Upper lobe of left lung (tissue), 6 donors: Measurements from ENCODE around the gene HUNK. TPM values are rescaled to one million over a fixed set of nuclear protein-coding genes. Genes with fewer than 3 reads are reported as not detected.
A peak's percentile ranks its signal among the peaks of the same experiment; 100 is the strongest.

Experiments used
- ATAC-seq, 2 donors: fragments of 200-7000 bp; cut with Tn5 transposase; one replicate each; pipeline ENCODE4 v1.9.1; 2022; ENCODE audit warnings: mild to moderate bottlenecking in 2 of 2, moderate library complexity in 2 of 2; ENCODE audit not compliant: low FRiP score in 2 of 2
- DNase-seq, 2 donors: peaks; one replicate each; pipeline ENCODE4 v3.0.0-alpha.2; 2019 to 2020
- H3K27ac ChIP-seq, 4 donors: fragments of 200-600 bp; sonication (generic); one replicate each; pipeline ENCODE4 v1.5.1; 2016 to 2019
- H3K27me3 ChIP-seq, 4 donors: fragments of 200-600 bp; sonication (generic); one replicate each; pipeline ENCODE4 v1.5.1; 2017 to 2019
- H3K36me3 ChIP-seq, 4 donors: fragments of 200-600 bp; sonication (generic); one replicate each; pipeline ENCODE4 v1.5.1; 2016 to 2019
- H3K4me1 ChIP-seq, 4 donors: fragments of 200-600 bp; sonication (generic); one replicate each; pipeline ENCODE4 v1.5.1; 2018 to 2019
- H3K4me3 ChIP-seq, 4 donors: fragments of 200-600 bp; sonication (generic); one replicate each; pipeline ENCODE4 v1.5.1; 2017 to 2019; ENCODE audit warnings: mild to moderate bottlenecking in 2 of 4, moderate library complexity in 1 of 4
- H3K9me3 ChIP-seq, 4 donors: fragments of 200-600 bp; sonication (generic); one replicate each; pipeline ENCODE4 v1.5.1; 2018 to 2019
- EP300 ChIP-seq, 4 donors: sonication (generic); formaldehyde crosslinking; IDR thresholded peaks; one replicate each; pipeline ENCODE4 v1.5.1; 2017; ENCODE audit warnings: antibody characterized with exemption in 4 of 4, control low read depth in 2 of 4
- POLR2A ChIP-seq, 4 donors: fragments of 450-650 bp; IDR thresholded peaks; one replicate each; pipeline ENCODE4 v1.5.1; 2016 to 2017; ENCODE audit warnings: antibody characterized with exemption in 4 of 4, mild to moderate bottlenecking in 2 of 4
- POLR2AphosphoS5 ChIP-seq, 2 donors: sonication (generic); formaldehyde crosslinking; IDR thresholded peaks; one replicate each; pipeline ENCODE4 v1.5.1; 2017; ENCODE audit warnings: antibody characterized with exemption in 2 of 2
- WGBS, 2 donors: methylation state at CpG; one replicate each; pipeline ENCODE4 v1.1.5; 2017 to 2018; 5-methylcytosine and 5-hydroxymethylcytosine counted together
- total RNA-seq, 6 donors: library from RNA; depleted of rRNA in 4 of 6; stranded (reverse); fragments of >200 nt in 4 of 6; gene quantifications; one replicate each; pipeline versions ENCODE4 v1.1.0 to v1.2.1, GENCODE V29; 2016 to 2021
- TF ChIP-seq, protein P1 (sequence below), 6 experiments: fragments of 450-650 bp in 4 of 6; fragments of 200-600 bp in 2 of 6; sonication (generic) in 2 of 6; IDR thresholded peaks; one replicate each; pipeline ENCODE4 v1.5.1; 2016 to 2019; ENCODE audit warnings: antibody characterized with exemption in 6 of 6
- donor health status: DM: no; HTN: no; CAD: no; lungs with moderate emphysema.
- donor health status: DM: no; HTN: yes; CAD: no; lungs with severe emphysema.

Gene HUNK
- total RNA-seq, 6 donors from 2014 or later: 1.1 to 6.2 (median 2.2) TPM

DNA sequence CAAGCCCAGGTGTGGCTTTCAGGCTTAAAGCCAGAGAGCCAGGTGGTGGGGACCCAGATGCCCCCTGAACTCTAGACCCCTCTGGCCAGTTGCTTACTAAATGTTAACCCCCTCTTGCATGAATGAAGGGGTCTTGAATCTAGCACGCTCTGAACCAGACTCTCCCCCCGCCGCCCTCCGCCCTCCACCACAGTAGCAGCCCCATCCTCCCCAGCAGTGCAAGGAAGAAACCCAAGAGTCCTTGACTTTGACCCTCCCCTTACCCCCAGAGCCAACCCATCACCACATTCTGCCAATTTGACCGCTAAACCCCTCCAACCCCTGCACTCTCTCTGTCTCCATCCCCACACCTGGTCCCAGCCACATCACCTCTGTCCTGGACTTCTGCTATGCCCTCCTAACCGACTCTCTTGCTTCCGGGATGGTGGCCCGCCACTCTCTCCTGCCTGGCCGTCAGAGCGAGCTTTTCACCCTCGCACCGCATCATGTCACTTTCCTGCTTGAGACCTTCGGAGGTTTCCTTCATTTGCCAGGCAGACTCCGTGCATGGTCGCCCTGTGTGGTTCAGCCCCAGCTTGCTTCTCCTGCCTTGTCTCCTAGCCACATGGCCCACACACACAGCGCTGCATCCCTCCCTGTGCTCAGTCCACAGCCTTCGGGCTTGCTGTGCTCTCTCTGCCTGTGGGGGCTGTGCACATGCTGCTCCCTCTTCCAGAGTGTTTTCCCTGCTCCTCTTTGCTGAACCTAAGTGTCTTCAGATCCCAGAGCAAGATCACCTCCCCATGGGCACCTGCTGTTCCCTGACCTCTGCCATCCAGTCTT lies 113.4 kb downstream of the HUNK start:
- no peak overlapping the region for H3K27ac ChIP-seq
- 89 to 90% methylated on average over 17 of the region's 17 CpGs for WGBS, 2 donors
- H3K9me3 ChIP-seq: no peaks in the 10 kb centered on the region
- no peaks in the 10 kb centered on the region for H3K27me3 ChIP-seq
- DNase-seq: no peak
- no peaks in the 10 kb centered on the region for H3K36me3 ChIP-seq
- no peak overlapping the region for H3K4me3 ChIP-seq
- peak in 1 of 2 donors; percentile 35 for ATAC-seq
- no peaks in the 10 kb centered on the region for H3K4me1 ChIP-seq
- no peak for TF ChIP-seq EP300 (IDR thresholded peaks at IDR 0.05)
- TF ChIP-seq, protein P1, sequence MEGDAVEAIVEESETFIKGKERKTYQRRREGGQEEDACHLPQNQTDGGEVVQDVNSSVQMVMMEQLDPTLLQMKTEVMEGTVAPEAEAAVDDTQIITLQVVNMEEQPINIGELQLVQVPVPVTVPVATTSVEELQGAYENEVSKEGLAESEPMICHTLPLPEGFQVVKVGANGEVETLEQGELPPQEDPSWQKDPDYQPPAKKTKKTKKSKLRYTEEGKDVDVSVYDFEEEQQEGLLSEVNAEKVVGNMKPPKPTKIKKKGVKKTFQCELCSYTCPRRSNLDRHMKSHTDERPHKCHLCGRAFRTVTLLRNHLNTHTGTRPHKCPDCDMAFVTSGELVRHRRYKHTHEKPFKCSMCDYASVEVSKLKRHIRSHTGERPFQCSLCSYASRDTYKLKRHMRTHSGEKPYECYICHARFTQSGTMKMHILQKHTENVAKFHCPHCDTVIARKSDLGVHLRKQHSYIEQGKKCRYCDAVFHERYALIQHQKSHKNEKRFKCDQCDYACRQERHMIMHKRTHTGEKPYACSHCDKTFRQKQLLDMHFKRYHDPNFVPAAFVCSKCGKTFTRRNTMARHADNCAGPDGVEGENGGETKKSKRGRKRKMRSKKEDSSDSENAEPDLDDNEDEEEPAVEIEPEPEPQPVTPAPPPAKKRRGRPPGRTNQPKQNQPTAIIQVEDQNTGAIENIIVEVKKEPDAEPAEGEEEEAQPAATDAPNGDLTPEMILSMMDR (IDR thresholded peaks at IDR 0.05): no peak
- no peak for TF ChIP-seq POLR2A (IDR thresholded peaks at IDR 0.05)
- TF ChIP-seq POLR2AphosphoS5 (IDR thresholded peaks at IDR 0.05): no peak

DNA sequence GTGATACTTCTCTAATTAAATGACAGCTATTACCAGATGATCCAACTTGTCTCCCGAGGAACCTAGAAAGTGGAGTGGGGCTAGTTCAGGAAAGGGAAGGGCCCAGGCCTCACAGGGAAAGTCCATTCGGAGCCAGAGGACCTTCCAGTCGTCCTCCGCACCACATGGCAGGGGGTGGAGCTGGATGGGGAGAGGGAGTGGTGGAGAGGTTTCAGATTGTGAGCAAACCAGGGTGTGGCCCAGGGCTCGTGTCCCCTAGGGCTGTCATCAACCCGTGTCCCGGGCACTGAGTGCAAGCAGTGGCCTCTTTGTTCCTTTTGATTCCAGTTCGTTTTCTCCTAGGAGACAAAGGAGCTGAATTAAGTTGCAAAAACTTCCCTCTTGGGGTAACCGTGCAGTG lies 114.9 kb downstream of the HUNK start:
- 58 to 65% methylated on average over 9 of the region's 9 CpGs for WGBS, 2 donors
- DNase-seq (no peak), ATAC-seq (peak in 1 of 2 donors; percentile 62)
- no peak overlapping the region for H3K4me3 ChIP-seq
- TF ChIP-seq POLR2AphosphoS5 (IDR thresholded peaks at IDR 0.05) (no peak), EP300 (IDR thresholded peaks at IDR 0.05) (no peak), POLR2A (IDR thresholded peaks at IDR 0.05) (no peak)
- TF ChIP-seq, protein P1 (IDR thresholded peaks at IDR 0.05): no peak
- H3K9me3 ChIP-seq: no peaks in the 10 kb centered on the region
- H3K27ac ChIP-seq: no peak overlapping the region
- H3K4me1 ChIP-seq: no peaks in the 10 kb centered on the region
- no peaks in the 10 kb centered on the region for H3K36me3 ChIP-seq
- H3K27me3 ChIP-seq: no peaks in the 10 kb centered on the region

DNA sequence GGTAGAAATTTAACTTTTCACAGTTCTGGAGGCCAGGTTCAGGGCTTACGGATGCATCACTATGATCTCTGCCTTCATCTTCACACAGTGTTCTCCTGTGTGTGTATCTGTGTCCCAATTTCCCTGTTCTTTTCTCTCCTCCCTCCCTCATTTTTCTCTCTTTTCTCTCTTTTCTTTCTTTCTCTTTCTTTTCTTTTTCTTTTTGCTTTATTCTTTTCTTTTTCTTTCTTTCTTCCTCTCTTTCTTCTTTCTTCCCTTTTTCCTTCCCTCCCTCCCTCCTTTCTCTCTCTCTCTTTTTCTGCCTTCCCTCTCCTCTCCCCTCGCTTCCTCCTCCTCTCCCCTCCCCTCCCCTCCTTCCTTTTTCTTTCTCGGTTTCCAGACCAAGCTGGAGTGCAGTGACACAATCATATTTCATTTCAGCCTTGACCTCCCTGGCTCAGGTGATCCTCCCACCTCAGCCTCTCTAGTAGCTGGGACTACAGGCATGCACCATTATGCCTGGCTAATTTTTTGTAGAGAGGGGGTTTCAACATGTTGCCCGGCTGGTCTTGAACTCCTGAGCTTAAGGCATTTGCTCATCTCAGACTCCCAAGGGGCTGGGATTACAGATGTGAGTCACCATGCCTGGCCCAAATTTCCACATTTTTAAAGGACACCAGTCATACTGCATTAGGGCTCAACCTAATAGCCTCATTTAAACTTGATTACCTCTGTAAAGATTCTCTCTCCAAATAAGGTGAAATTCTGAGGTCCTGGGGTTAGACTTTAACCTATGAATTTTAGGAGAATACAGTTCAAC lies 115.9 kb downstream of the HUNK start:
- no peaks in the 10 kb centered on the region for H3K36me3 ChIP-seq
- 71 to 81% methylated on average over 4 of the region's 4 CpGs for WGBS, 2 donors
- H3K9me3 ChIP-seq: no peaks in the 10 kb centered on the region
- TF ChIP-seq POLR2AphosphoS5 (IDR thresholded peaks at IDR 0.05) (no peak), EP300 (IDR thresholded peaks at IDR 0.05) (no peak), POLR2A (IDR thresholded peaks at IDR 0.05) (no peak)
- TF ChIP-seq, protein P1 (IDR thresholded peaks at IDR 0.05): no peak
- no peak for DNase-seq
- no peak overlapping the region for H3K27ac ChIP-seq
- H3K4me3 ChIP-seq: no peak overlapping the region
- peak in 1 of 2 donors; percentile 70 for ATAC-seq
- no peaks in the 10 kb centered on the region for H3K4me1 ChIP-seq
- H3K27me3 ChIP-seq: no peaks in the 10 kb centered on the region

GRCh38 chr21:31991356-31992331 lies 118.8 kb downstream of the HUNK start:
- 86 to 88% methylated on average over 17 of the region's 17 CpGs for WGBS, 2 donors
- TF ChIP-seq POLR2AphosphoS5 (IDR thresholded peaks at IDR 0.05) (no peak), EP300 (IDR thresholded peaks at IDR 0.05) (no peak), POLR2A (IDR thresholded peaks at IDR 0.05) (no peak)
- TF ChIP-seq, protein P1 (IDR thresholded peaks at IDR 0.05): no peak
- Histone ChIP-seq H3K27ac (no peak overlapping the region), H3K36me3 (no peaks in the 10 kb centered on the region), H3K4me3 (no peak overlapping the region), H3K4me1 (no peaks in the 10 kb centered on the region), H3K27me3 (no peaks in the 10 kb centered on the region), H3K9me3 (no peaks in the 10 kb centered on the region)
- no peak for DNase-seq
- ATAC-seq: no peak
